ENCODE measurements around the gene KLHL26. TPM values are rescaled to one million over a fixed set of nuclear protein-coding genes. Genes with fewer than 3 reads are reported as not detected.

KLHL26 gene
- total and polyA plus RNA-seq, 2 of the 13 experiments (the other 11 are each of a cell fraction or from before 2014, with no cell fraction given): 1.5 to 1.7 TPM

DNA sequence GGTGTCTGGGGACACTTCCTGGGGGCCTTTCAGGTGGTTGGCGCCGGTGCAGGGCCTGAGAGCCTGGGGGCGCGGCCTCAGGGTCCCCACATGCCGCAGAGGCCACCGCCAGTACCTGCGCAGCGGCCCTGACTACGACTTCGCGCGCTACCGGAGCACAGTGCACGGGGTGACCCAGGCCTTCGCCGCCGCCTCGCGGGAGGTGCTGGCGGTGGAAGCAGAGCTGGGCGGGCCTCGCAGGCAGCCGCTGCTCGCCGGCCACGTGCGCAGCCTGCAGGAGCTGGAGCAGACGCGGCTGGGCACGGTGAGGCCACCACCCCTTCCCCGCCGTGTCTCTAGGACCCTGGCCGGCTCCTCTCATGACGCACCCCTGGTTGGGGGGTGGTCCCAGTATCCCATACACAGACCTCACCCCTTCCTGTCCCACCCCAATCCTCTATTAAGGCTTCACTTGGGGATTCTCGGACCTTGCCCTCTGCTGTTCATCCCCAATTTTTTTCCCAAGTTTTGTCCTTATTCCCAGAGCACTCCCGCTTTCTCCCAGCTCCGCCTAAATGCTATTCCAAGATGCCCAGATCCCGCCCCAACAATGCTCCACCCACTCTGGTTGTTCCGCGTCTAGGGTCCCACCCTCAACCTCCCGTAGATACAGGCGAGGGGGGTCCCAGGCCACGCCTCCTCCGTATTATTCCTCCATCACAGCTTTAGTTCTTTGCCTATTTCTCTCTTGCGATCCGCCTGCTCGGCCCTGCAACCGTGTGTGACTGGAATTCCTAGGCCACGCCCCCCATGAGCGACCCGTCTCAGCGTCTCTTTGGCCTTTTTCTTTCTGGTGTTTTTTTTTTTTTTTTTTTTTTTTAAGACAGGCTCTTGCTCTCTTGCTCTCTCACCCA is 47.2 kb upstream of the KLHL26 start (continued):
- TF ChIP-seq ZNF615 (CRISPR knock-in tag; IDR thresholded peaks at IDR 0.05; ENCODE audit: borderline replicate concordance) (no peak), ZNF101 (CRISPR knock-in tag; IDR thresholded peaks at IDR 0.05; ENCODE audit: borderline replicate concordance, low read depth) (no peak), HOXA5 (CRISPR knock-in tag; IDR thresholded peaks at IDR 0.05) (peak; percentile 94; the same call in 1 of the 2 replicates), LCORL (IDR thresholded peaks at IDR 0.05) (no peak), LCORL (CRISPR knock-in tag; IDR thresholded peaks at IDR 0.05) (peak; percentile 52; the same call in 1 of the 2 replicates), HIVEP1 (CRISPR knock-in tag; IDR thresholded peaks at IDR 0.05) (peak; percentile 84), ZNF33B (CRISPR knock-in tag; IDR thresholded peaks at IDR 0.05) (peak; percentile 83; the same call in 1 of the 2 replicates), SNAI1 (CRISPR knock-in tag; IDR thresholded peaks at IDR 0.05; ENCODE audit: borderline replicate concordance) (peak; percentile 73; the same call in 1 of the 2 replicates), SAP130 (CRISPR knock-in tag; IDR thresholded peaks at IDR 0.05; ENCODE audit: low read depth) (peak; percentile 57), NCOA2 (CRISPR knock-in tag; IDR thresholded peaks at IDR 0.05) (no peak; the same call in 1 of the 2 replicates), EP300 (IDR thresholded peaks at IDR 0.05; ENCODE audit: low read depth in 2 of 2, low read length in 2 of 2) (no peak), EP300 (CRISPR knock-in tag; IDR thresholded peaks at IDR 0.05; ENCODE audit: borderline replicate concordance) (no peak), SYNCRIP (IDR thresholded peaks at IDR 0.05; ENCODE audit: insufficient read depth, low read depth, low read length) (no peak), BCL6 (CRISPR knock-in tag; IDR thresholded peaks at IDR 0.05) (peak; percentile 51; the same call in 1 of the 2 replicates), ZNF34 (CRISPR knock-in tag; IDR thresholded peaks at IDR 0.05; ENCODE audit: borderline replicate concordance) (peak; percentile 20; the same call in 1 of the 2 replicates), ZNF891 (CRISPR knock-in tag; IDR thresholded peaks at IDR 0.05) (peak; percentile 90; the same call in 1 of the 2 replicates), MAZ (IDR thresholded peaks at IDR 0.05; ENCODE audit: borderline replicate concordance, low read depth, low read length) (no peak), MAZ (CRISPR knock-in tag; IDR thresholded peaks at IDR 0.05; ENCODE audit: low read depth) (peak; percentile 76; the same call in 1 of the 2 replicates), NFRKB (IDR thresholded peaks at IDR 0.05) (no peak)
- TF ChIP-seq, protein P1, sequence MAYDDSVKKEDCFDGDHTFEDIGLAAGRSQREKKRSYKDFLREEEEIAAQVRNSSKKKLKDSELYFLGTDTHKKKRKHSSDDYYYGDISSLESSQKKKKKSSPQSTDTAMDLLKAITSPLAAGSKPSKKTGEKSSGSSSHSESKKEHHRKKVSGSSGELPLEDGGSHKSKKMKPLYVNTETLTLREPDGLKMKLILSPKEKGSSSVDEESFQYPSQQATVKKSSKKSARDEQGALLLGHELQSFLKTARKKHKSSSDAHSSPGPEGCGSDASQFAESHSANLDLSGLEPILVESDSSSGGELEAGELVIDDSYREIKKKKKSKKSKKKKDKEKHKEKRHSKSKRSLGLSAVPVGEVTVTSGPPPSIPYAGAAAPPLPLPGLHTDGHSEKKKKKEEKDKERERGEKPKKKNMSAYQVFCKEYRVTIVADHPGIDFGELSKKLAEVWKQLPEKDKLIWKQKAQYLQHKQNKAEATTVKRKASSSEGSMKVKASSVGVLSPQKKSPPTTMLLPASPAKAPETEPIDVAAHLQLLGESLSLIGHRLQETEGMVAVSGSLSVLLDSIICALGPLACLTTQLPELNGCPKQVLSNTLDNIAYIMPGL (CRISPR knock-in tag; IDR thresholded peaks at IDR 0.05; ENCODE audit: borderline replicate concordance in 1 of 2, low read depth in 1 of 2): peak in 1 of 2 experiments; percentile 8; a peak in 1 of 4 replicates
- TF ChIP-seq, protein P2, sequence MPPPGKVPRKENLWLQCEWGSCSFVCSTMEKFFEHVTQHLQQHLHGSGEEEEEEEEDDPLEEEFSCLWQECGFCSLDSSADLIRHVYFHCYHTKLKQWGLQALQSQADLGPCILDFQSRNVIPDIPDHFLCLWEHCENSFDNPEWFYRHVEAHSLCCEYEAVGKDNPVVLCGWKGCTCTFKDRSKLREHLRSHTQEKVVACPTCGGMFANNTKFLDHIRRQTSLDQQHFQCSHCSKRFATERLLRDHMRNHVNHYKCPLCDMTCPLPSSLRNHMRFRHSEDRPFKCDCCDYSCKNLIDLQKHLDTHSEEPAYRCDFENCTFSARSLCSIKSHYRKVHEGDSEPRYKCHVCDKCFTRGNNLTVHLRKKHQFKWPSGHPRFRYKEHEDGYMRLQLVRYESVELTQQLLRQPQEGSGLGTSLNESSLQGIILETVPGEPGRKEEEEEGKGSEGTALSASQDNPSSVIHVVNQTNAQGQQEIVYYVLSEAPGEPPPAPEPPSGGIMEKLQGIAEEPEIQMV (CRISPR knock-in tag; IDR thresholded peaks at IDR 0.05; ENCODE audit: low read depth): peak; percentile 76
- TF ChIP-seq, protein P3, sequence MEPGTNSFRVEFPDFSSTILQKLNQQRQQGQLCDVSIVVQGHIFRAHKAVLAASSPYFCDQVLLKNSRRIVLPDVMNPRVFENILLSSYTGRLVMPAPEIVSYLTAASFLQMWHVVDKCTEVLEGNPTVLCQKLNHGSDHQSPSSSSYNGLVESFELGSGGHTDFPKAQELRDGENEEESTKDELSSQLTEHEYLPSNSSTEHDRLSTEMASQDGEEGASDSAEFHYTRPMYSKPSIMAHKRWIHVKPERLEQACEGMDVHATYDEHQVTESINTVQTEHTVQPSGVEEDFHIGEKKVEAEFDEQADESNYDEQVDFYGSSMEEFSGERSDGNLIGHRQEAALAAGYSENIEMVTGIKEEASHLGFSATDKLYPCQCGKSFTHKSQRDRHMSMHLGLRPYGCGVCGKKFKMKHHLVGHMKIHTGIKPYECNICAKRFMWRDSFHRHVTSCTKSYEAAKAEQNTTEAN (CRISPR knock-in tag; conservative IDR thresholded peaks at IDR 0.05): peak; percentile 95
- TF ChIP-seq, protein P4, sequence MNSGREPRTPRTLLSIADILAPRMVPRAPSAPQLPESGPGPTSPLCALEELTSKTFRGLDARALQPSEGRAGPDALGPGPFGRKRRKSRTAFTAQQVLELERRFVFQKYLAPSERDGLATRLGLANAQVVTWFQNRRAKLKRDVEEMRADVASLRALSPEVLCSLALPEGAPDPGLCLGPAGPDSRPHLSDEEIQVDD (CRISPR knock-in tag; IDR thresholded peaks at IDR 0.05; ENCODE audit: borderline replicate concordance): peak; percentile 98; the same call in 1 of the 2 replicates
